ENCODE measurements around the gene MAP3K19.

- TF ChIP-seq KLF8 (tag by site-specific recombination; IDR thresholded peaks at IDR 0.05), result no peak
- no peak for TF ChIP-seq REST (tag by site-specific recombination; IDR thresholded peaks at IDR 0.05)
- no peak for TF ChIP-seq ZNF341 (tag by site-specific recombination; IDR thresholded peaks at IDR 0.05; ENCODE audit: low read depth)
- TF ChIP-seq ZNF211 (tag by site-specific recombination; IDR thresholded peaks at IDR 0.05; ENCODE audit: low read depth), result no peak
- no peak for TF ChIP-seq ELK4 (IDR thresholded peaks at IDR 0.05; ENCODE audit: borderline replicate concordance, low read depth, low read length)
- TF ChIP-seq CTCF (tag by site-specific recombination; IDR thresholded peaks at IDR 0.05), result no peak
- TF ChIP-seq ZNF548 (tag by site-specific recombination; IDR thresholded peaks at IDR 0.05), result no peak
- TF ChIP-seq ZNF423 (tag by site-specific recombination; IDR thresholded peaks at IDR 0.05), result no peak
- TF ChIP-seq REPIN1 (tag by site-specific recombination; IDR thresholded peaks at IDR 0.05; ENCODE audit: low read depth), result no peak
- TF ChIP-seq HOXD13 (CRISPR knock-in tag; IDR thresholded peaks at IDR 0.05; ENCODE audit: borderline replicate concordance), result no peak
- no peak for TF ChIP-seq TSHZ1 (tag by site-specific recombination; IDR thresholded peaks at IDR 0.05; ENCODE audit: borderline replicate concordance)
- no peak for TF ChIP-seq ZFP37 (tag by site-specific recombination; IDR thresholded peaks at IDR 0.05)
- no peak for TF ChIP-seq ZNF792 (tag by site-specific recombination; IDR thresholded peaks at IDR 0.05)
- no peak for TF ChIP-seq ZNF274 (IDR thresholded peaks at IDR 0.05; ENCODE audit: low read length)
- TF ChIP-seq ZNF274 (tag by site-specific recombination; IDR thresholded peaks at IDR 0.05; ENCODE audit: borderline replicate concordance), result no peak
Measured at GRCh38 chr2:135096665-135097446, 49.6 kb upstream of the MAP3K19 start.

All from HEK293 (cell line).